ENCODE measurements around the gene CDKAL1.

DNA sequence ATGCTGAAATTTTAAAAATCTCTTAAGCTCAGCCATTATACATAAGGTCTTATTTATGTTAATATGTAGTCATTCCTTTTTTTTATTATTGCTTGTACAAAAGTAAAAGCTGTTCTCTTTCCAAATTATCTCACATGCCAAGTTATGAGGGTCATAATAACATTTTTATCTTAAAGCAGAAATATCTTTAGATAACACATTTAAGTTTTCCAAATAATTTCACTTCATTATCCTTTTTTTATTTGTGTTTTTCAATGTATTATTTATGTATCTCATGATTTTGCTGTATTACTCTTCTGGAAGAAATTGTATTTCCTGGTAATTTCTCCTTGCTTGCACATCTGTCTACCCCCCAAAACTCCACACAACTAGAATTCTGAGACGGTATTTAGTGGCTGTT lies 598.2 kb downstream of the CDKAL1 start:
- TF ChIP-seq CTCF (conservative IDR thresholded peaks at IDR 0.05), result no peak
- TF ChIP-seq EZH2 (IDR thresholded peaks at IDR 0.05; ENCODE audit: low read depth), result no peak
